Sigmoid colon (tissue), 7 donors: ENCODE data around the gene UBE2J1. TPM values are rescaled to one million over a fixed set of nuclear protein-coding genes. Genes with fewer than 3 reads are reported as not detected.

Experiments used
- DNase-seq: peaks from one replicate; pipeline ENCODE4 v3.0.0-alpha.2; 2019
- H3K27ac ChIP-seq, 4 donors: fragments of 200-600 bp; sonication (generic); one replicate each; pipeline ENCODE4 v1.5.1; 2016 to 2019; ENCODE audit warnings: mild to moderate bottlenecking in 1 of 4
- H3K27me3 ChIP-seq, 3 donors: fragments of 200-600 bp; sonication (generic); one replicate each; pipeline ENCODE4 v1.5.1; 2019; ENCODE audit warnings: mild to moderate bottlenecking in 1 of 3
- H3K36me3 ChIP-seq, 4 donors: fragments of 200-600 bp; sonication (generic); one replicate each; pipeline ENCODE4 v1.5.1; 2016 to 2019
- H3K4me1 ChIP-seq, 4 donors: fragments of 200-600 bp; sonication (generic); one replicate each; pipeline ENCODE4 v1.5.1; 2017 to 2019
- H3K4me3 ChIP-seq, 4 donors: fragments of 200-600 bp; sonication (generic); one replicate each; pipeline ENCODE4 v1.5.1; 2017 to 2019; ENCODE audit warnings: mild to moderate bottlenecking in 2 of 4, moderate library complexity in 1 of 4
- H3K9me3 ChIP-seq, 4 donors: fragments of 200-600 bp in 3 of 4; sonication (generic) in 3 of 4; one replicate each; pipeline versions ENCODE4 v1.5.1 to v1.6.1; 2013 to 2019
- EP300 ChIP-seq, 4 donors: sonication (generic); formaldehyde crosslinking; IDR thresholded peaks; one replicate each; pipeline ENCODE4 v1.6.1; 2017; ENCODE audit warnings: antibody characterized with exemption in 4 of 4
- POLR2A ChIP-seq, 2 donors: fragments of 450-650 bp; IDR thresholded peaks; one replicate each; pipeline ENCODE4 v1.6.1; 2016; ENCODE audit warnings: antibody characterized with exemption in 2 of 2, mild to moderate bottlenecking in 2 of 2, moderate library complexity in 2 of 2
- POLR2AphosphoS5 ChIP-seq, 4 donors: sonication (generic); formaldehyde crosslinking; IDR thresholded peaks; one replicate each; pipeline ENCODE4 v1.6.1; 2017; ENCODE audit warnings: antibody characterized with exemption in 4 of 4
- WGBS, 2 donors: extraction: QIAGEN DNeasy Blood & Tissue Kit; methylation state at CpG; one replicate each; pipeline ENCODE4 v1.1.7; 2013; 5-methylcytosine and 5-hydroxymethylcytosine counted together
- intact Hi-C: fragments of 100-400 bp; cut with DNase I; formaldehyde crosslinking; loops from one replicate; pipeline ENCODE4 v1.15.1; 2023
- polyA plus RNA-seq, 3 donors: library from polyadenylated mRNA; stranded (reverse); fragments of 200-250 nt; gene quantifications; one replicate each; pipeline ENCODE4 v1.2.3, GENCODE V29; 2013
- total RNA-seq, 4 donors: library from RNA; depleted of rRNA; stranded (reverse); fragments of >200 nt; gene quantifications; one replicate each; pipeline ENCODE4 v1.1.0, GENCODE V29; 2016
- TF ChIP-seq, protein P1 (sequence below), 4 experiments: fragments of 450-650 bp in 3 of 4; fragments of 200-600 bp in 1 of 4; IDR thresholded peaks; one replicate each; pipeline ENCODE4 v1.5.1; 2016 to 2019; ENCODE audit warnings: antibody characterized with exemption in 4 of 4, mild to moderate bottlenecking in 3 of 4, moderate library complexity in 2 of 4
- donor health status: healthy with polysubstance abuse.
- donor health status: Bipolar disorder and iron deficiency.
- donor health status: healthy.

Gene UBE2J1
- total and polyA plus RNA-seq, 7 donors, result 29.5 to 50.4 (median 34.3) TPM

DNA sequence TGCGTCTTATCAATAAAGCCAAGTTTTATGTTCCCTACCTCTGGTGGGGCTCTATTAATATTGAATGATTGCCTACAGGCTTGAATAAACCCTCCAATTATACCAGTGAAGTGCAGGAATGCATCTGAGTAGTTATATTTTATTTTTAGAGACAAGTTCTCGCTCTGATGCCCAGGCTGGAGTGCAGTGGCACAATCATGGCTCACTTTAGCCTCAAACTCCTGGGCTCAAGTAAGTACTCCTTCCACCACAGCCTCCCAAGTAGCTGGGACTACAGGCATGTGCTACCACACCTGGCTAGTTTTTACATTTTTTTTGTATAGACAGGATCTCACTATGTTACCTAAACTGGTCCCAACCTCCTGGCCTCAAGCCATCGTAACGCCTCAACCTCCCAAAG lies 26.1 kb upstream of the UBE2J1 start:
- H3K9me3 ChIP-seq, result no peaks in the 10 kb centered on the region
- H3K36me3 ChIP-seq, result no peaks in the 10 kb centered on the region
- WGBS, 2 donors, result 92 to 94% methylated on average over 4 of the region's 4 CpGs
- no peak for DNase-seq
- TF ChIP-seq POLR2AphosphoS5 (IDR thresholded peaks at IDR 0.05) (no peak), POLR2A (IDR thresholded peaks at IDR 0.05) (no peak), EP300 (IDR thresholded peaks at IDR 0.05) (no peak)
- TF ChIP-seq, protein P1, sequence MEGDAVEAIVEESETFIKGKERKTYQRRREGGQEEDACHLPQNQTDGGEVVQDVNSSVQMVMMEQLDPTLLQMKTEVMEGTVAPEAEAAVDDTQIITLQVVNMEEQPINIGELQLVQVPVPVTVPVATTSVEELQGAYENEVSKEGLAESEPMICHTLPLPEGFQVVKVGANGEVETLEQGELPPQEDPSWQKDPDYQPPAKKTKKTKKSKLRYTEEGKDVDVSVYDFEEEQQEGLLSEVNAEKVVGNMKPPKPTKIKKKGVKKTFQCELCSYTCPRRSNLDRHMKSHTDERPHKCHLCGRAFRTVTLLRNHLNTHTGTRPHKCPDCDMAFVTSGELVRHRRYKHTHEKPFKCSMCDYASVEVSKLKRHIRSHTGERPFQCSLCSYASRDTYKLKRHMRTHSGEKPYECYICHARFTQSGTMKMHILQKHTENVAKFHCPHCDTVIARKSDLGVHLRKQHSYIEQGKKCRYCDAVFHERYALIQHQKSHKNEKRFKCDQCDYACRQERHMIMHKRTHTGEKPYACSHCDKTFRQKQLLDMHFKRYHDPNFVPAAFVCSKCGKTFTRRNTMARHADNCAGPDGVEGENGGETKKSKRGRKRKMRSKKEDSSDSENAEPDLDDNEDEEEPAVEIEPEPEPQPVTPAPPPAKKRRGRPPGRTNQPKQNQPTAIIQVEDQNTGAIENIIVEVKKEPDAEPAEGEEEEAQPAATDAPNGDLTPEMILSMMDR (IDR thresholded peaks at IDR 0.05), result no peak
- H3K27me3 ChIP-seq, result no peaks in the 10 kb centered on the region
- no peak overlapping the region for H3K4me3 ChIP-seq
- no peaks in the 10 kb centered on the region for H3K4me1 ChIP-seq
- intact Hi-C loops, result no loop called here
- H3K27ac ChIP-seq, result no peak overlapping the region

- intact Hi-C loops, result no loop called here
- no peak overlapping the region for H3K27ac ChIP-seq
- no peaks in the 10 kb centered on the region for H3K36me3 ChIP-seq
- no peaks in the 10 kb centered on the region for H3K27me3 ChIP-seq
- no peaks in the 10 kb centered on the region for H3K9me3 ChIP-seq
- DNase-seq, result no peak
- peaks cover 0 to 9% (median 4%) of the 10 kb centered on the region in 4 donors for H3K4me1 ChIP-seq
- no peak overlapping the region for H3K4me3 ChIP-seq
- TF ChIP-seq POLR2AphosphoS5 (IDR thresholded peaks at IDR 0.05), result no peak
- no peak for TF ChIP-seq EP300 (IDR thresholded peaks at IDR 0.05)
- TF ChIP-seq, protein P1 (IDR thresholded peaks at IDR 0.05), result no peak
- TF ChIP-seq POLR2A (IDR thresholded peaks at IDR 0.05), result no peak
- 55 to 63% methylated on average over 6 of the region's 6 CpGs for WGBS, 2 donors
Observed at GRCh38 chr6:89375427-89376267, 23.1 kb upstream of the UBE2J1 start.

DNA sequence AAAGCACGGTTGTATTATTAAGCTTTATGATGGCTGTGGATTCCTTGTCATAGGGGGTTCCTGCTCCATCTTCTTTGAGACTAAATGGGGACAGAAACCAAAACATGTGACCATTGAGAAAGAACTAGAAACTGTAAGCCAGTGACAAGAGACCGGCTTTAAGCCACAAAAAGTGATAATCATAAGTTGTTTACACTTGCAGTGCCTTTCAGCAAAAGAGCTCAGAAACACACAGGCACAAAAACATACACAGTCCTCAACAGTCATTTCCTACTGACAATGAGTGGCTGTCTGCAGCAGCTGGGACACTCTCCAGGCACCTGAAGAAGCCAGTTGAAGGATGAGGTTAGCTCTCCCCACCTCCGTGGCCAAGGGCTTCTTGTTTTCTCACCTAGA lies 20.0 kb upstream of the UBE2J1 start:
- TF ChIP-seq POLR2AphosphoS5 (IDR thresholded peaks at IDR 0.05) (no peak), EP300 (IDR thresholded peaks at IDR 0.05) (no peak), POLR2A (IDR thresholded peaks at IDR 0.05) (no peak)
- TF ChIP-seq, protein P1 (IDR thresholded peaks at IDR 0.05), result no peak
- no peak for DNase-seq
- intact Hi-C loops, result loop anchor here (5.0 kb wide), 3 partner anchors 40 to 250 kb away; partner anchors contain the start of genes ANKRD6 and RRAGD
- no peak overlapping the region for H3K27ac ChIP-seq
- H3K4me1 ChIP-seq, result peaks cover 0 to 21% (median 11%) of the 10 kb centered on the region in 4 donors
- 43 to 44% methylated on average over 3 of the region's 3 CpGs for WGBS, 2 donors
- H3K4me3 ChIP-seq, result no peak overlapping the region
- H3K36me3 ChIP-seq, result no peaks in the 10 kb centered on the region
- no peaks in the 10 kb centered on the region for H3K27me3 ChIP-seq
- no peaks in the 10 kb centered on the region for H3K9me3 ChIP-seq

DNA sequence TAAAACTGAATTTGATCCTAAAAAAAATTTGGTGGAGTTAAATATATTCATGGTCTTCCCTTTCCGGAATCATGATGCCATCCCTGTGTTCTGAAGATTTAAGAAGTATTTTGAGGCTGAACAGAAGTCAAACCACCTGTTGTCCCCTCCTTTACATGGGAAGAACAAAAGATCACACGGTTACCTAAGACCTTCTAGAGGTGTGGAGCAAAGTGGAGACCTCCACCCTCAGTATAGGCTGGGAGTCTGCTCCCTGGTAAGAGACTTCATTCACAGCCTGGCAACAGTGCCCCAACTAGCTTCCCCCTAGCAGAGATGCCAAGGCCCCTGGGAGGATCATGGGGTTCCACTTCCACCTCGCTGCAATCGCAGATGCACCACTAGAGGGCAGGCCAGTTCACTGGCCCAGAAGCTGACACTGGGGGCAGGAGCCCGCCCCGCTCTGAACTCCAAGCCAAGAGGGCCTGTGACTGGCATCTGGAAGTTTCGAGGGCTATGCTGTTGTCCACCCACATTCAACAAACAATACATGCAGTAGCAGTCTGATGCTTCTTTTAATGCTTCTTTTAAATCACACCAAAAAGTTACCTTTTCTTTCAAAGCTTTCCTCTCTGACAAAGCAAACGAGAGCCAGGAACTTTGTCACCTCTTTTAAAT lies 19.5 kb upstream of the UBE2J1 start:
- H3K27me3 ChIP-seq, result no peaks in the 10 kb centered on the region
- H3K27ac ChIP-seq, result no peak overlapping the region
- TF ChIP-seq POLR2A (IDR thresholded peaks at IDR 0.05) (no peak), EP300 (IDR thresholded peaks at IDR 0.05) (no peak), POLR2AphosphoS5 (IDR thresholded peaks at IDR 0.05) (no peak)
- TF ChIP-seq, protein P1 (IDR thresholded peaks at IDR 0.05), result peak; percentile 51 to 95 (median 72)
- WGBS, 2 donors, result 23 to 34% methylated on average over 8 of the region's 8 CpGs
- H3K4me3 ChIP-seq, result no peak overlapping the region
- H3K36me3 ChIP-seq, result no peaks in the 10 kb centered on the region
- peaks cover 0 to 21% (median 11%) of the 10 kb centered on the region in 4 donors for H3K4me1 ChIP-seq
- no peaks in the 10 kb centered on the region for H3K9me3 ChIP-seq
- intact Hi-C loops, result loop anchor here (5.0 kb wide), 3 partner anchors 40 to 250 kb away; partner anchors contain the start of genes ANKRD6 and RRAGD
- peak; percentile 77 for DNase-seq
